ENCODE measurements around the gene MATR3. TPM values are rescaled to one million over a fixed set of nuclear protein-coding genes. Genes with fewer than 3 reads are reported as not detected.

Gene MATR3
- total and polyA plus RNA-seq, 2 donors (not counting 1 experiment from before 2014, with no cell fraction given): 175 to 183 TPM

DNA sequence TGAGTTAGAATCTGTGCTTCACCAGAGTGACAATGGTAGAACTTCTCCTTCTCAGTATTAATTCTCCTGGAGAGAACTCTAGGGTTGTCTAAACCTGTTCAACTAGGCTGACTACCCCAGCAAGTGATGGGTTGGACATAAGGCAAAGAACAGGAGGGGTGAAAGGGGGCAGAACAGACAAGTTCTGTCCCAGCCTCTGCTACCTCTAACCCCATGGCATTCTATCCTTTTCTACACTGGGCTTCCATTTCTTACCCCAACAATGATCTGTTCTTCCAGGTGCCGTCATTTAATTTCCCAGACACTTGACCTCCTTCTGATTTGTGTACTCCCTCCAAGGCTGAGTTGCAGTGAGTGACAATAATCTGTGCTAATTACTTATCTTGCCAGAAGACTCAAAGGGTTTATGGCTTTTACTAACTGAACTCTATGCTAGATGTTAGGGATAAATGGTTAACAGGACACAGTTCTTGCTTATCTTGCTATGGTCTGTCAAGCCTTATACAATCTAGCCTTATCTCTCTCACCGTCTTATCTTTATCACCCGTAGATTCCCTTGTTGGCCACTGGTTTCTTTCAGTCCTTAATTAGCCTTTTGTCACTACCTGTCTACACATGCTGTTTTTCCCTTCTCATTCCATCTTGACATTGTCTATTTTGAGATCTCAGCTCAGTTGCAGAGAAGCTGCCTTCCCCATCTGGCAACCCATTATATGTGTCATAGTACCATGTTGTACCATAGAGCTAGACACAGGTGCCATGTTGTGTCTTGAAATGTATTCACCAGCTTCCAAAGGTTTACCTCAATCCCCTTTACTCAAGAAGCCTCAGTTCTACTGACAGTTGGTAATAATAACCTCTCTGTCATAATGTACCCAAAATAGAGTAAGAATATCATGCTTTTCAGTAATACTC, 10.0 kb upstream of the MATR3 start:
- H4K20me1 ChIP-seq (ENCODE audit: control insufficient read depth, extremely low read depth, insufficient read depth, low read length): no peaks in the 10 kb centered on the region
- H3K27ac ChIP-seq (ENCODE audit: insufficient read depth, low read length): no peak overlapping the region
- H3K4me2 ChIP-seq (ENCODE audit: extremely low read depth, insufficient read depth, low read length): no peak overlapping the region
- H2AFZ ChIP-seq (ENCODE audit: low read length): no peak overlapping the region
- H3K9me3 ChIP-seq (ENCODE audit: control insufficient read depth, insufficient read depth, low read depth, low read length): no peaks in the 10 kb centered on the region
- no peak overlapping the region for H3K4me3 ChIP-seq (replicated peaks in 1 of 4; ENCODE audit: control extremely low read depth in 1 of 4, insufficient read depth in 1 of 4, low read depth in 3 of 4, low read length in 4 of 4)
- no peak for DNase-seq (ENCODE audit: low read depth in 2 of 2)
- H3K36me3 ChIP-seq (ENCODE audit: control insufficient read depth, insufficient read depth, low read length): peaks cover 10% of the 10 kb centered on the region
- no peaks in the 10 kb centered on the region for H3K27me3 ChIP-seq (ENCODE audit: control insufficient read depth, insufficient read depth, low read length)
- H3K4me1 ChIP-seq (ENCODE audit: control insufficient read depth, extremely low read depth, insufficient read depth, low read length): peaks cover 2% of the 10 kb centered on the region
- H3K79me2 ChIP-seq (ENCODE audit: control insufficient read depth, insufficient read depth, low read length): no peaks in the 10 kb centered on the region
- no peak overlapping the region for H3K9ac ChIP-seq (ENCODE audit: insufficient read depth, low read length)
- TF ChIP-seq, protein P1, sequence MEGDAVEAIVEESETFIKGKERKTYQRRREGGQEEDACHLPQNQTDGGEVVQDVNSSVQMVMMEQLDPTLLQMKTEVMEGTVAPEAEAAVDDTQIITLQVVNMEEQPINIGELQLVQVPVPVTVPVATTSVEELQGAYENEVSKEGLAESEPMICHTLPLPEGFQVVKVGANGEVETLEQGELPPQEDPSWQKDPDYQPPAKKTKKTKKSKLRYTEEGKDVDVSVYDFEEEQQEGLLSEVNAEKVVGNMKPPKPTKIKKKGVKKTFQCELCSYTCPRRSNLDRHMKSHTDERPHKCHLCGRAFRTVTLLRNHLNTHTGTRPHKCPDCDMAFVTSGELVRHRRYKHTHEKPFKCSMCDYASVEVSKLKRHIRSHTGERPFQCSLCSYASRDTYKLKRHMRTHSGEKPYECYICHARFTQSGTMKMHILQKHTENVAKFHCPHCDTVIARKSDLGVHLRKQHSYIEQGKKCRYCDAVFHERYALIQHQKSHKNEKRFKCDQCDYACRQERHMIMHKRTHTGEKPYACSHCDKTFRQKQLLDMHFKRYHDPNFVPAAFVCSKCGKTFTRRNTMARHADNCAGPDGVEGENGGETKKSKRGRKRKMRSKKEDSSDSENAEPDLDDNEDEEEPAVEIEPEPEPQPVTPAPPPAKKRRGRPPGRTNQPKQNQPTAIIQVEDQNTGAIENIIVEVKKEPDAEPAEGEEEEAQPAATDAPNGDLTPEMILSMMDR (conservative IDR thresholded peaks at IDR 0.05 in 1 of 2, IDR thresholded peaks at IDR 0.05 in 1 of 2; ENCODE audit: low read depth in 1 of 2, low read length in 2 of 2): no peak
- TF ChIP-seq EZH2 (IDR thresholded peaks at IDR 0.05; ENCODE audit: low read length, missing control alignments): no peak

DNA sequence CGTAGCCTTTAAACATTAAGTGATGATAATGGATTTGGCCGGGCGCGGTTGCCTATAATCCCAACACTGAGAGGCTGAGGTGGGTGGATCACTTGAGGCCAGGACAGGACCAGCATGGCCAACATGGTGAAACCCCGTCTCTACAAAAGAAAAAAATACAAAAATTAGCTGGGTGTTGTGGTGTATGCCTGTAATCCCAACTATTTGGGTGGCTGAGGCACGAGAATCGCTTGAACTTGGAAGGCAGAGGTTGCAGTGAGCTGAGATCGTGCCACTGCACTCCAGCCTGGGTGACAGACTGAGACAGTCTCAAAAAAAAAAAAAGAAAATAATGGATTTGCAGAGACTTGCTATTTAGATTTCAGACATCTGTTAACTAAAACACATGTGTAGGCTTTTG, 9.2 kb upstream of the MATR3 start:
- Histone ChIP-seq H3K4me1 (ENCODE audit: control insufficient read depth, extremely low read depth, insufficient read depth, low read length) (peaks cover 2% of the 10 kb centered on the region), H3K36me3 (ENCODE audit: control insufficient read depth, insufficient read depth, low read length) (peaks cover 8% of the 10 kb centered on the region), H3K79me2 (ENCODE audit: control insufficient read depth, insufficient read depth, low read length) (no peaks in the 10 kb centered on the region), H2AFZ (ENCODE audit: low read length) (no peak overlapping the region), H3K4me3 (replicated peaks in 1 of 4; ENCODE audit: control extremely low read depth in 1 of 4, insufficient read depth in 1 of 4, low read depth in 3 of 4, low read length in 4 of 4) (no peak overlapping the region), H3K9ac (ENCODE audit: insufficient read depth, low read length) (no peak overlapping the region), H3K27ac (ENCODE audit: insufficient read depth, low read length) (no peak overlapping the region), H3K9me3 (ENCODE audit: control insufficient read depth, insufficient read depth, low read depth, low read length) (no peaks in the 10 kb centered on the region), H4K20me1 (ENCODE audit: control insufficient read depth, extremely low read depth, insufficient read depth, low read length) (no peaks in the 10 kb centered on the region), H3K27me3 (ENCODE audit: control insufficient read depth, insufficient read depth, low read length) (no peaks in the 10 kb centered on the region), H3K4me2 (ENCODE audit: extremely low read depth, insufficient read depth, low read length) (no peak overlapping the region)
- no peak for DNase-seq (ENCODE audit: low read depth in 2 of 2)
- no peak for TF ChIP-seq EZH2 (IDR thresholded peaks at IDR 0.05; ENCODE audit: low read length, missing control alignments)
- TF ChIP-seq, protein P1 (conservative IDR thresholded peaks at IDR 0.05 in 1 of 2, IDR thresholded peaks at IDR 0.05 in 1 of 2; ENCODE audit: low read depth in 1 of 2, low read length in 2 of 2): no peak

DNA sequence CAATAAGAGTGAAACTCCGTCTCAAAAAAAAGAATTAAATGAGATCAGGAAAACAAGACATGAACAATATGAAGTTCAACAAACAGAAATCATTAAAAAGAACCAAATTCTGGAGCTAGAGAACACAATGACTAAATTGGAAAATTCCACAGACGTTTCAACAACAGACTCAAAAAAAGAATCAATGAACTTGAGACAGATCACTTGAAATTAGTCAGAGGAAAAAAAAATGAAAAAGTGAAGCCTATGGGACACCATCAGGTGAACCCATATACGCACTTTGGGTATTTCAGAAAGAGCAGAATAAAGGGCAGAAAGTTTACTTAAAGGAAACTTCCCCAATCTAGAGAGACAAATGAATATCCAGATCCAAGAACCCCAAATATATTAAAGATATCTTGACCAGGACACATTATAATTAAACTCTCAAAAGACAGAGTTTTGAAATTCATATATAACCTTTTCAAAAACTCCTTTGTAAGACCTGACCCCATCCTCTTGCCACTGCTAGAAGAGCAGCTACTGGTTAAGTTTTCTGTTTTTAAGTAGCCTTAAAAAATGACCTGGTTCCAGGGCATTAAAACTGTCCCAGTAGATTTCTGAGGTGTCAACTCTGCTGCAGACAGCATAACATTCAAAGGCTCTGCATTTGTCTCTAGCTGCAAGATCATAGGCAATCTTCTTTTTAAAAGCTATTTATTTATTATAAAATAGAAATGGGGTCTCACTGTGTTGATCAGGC, 7.7 kb upstream of the MATR3 start:
- Histone ChIP-seq H3K79me2 (ENCODE audit: control insufficient read depth, insufficient read depth, low read length) (no peaks in the 10 kb centered on the region), H4K20me1 (ENCODE audit: control insufficient read depth, extremely low read depth, insufficient read depth, low read length) (no peaks in the 10 kb centered on the region), H3K4me3 (replicated peaks in 1 of 4; ENCODE audit: control extremely low read depth in 1 of 4, insufficient read depth in 1 of 4, low read depth in 3 of 4, low read length in 4 of 4) (no peak overlapping the region), H3K4me1 (ENCODE audit: control insufficient read depth, extremely low read depth, insufficient read depth, low read length) (peaks cover 2% of the 10 kb centered on the region), H3K9me3 (ENCODE audit: control insufficient read depth, insufficient read depth, low read depth, low read length) (no peaks in the 10 kb centered on the region), H3K4me2 (ENCODE audit: extremely low read depth, insufficient read depth, low read length) (no peak overlapping the region), H3K27ac (ENCODE audit: insufficient read depth, low read length) (no peak overlapping the region), H2AFZ (ENCODE audit: low read length) (no peak overlapping the region), H3K27me3 (ENCODE audit: control insufficient read depth, insufficient read depth, low read length) (no peaks in the 10 kb centered on the region), H3K36me3 (ENCODE audit: control insufficient read depth, insufficient read depth, low read length) (peaks cover 8% of the 10 kb centered on the region), H3K9ac (ENCODE audit: insufficient read depth, low read length) (no peak overlapping the region)
- no peak for DNase-seq (ENCODE audit: low read depth in 2 of 2)
- no peak for TF ChIP-seq EZH2 (IDR thresholded peaks at IDR 0.05; ENCODE audit: low read length, missing control alignments)
- TF ChIP-seq, protein P1 (conservative IDR thresholded peaks at IDR 0.05 in 1 of 2, IDR thresholded peaks at IDR 0.05 in 1 of 2; ENCODE audit: low read depth in 1 of 2, low read length in 2 of 2): no peak

Measured in fibroblast of lung (primary cell).